Measurements from ENCODE around the gene NT5C1A. TPM values are rescaled to one million over a fixed set of nuclear protein-coding genes. Genes with fewer than 3 reads are reported as not detected.

The NT5C1A gene
- total RNA-seq, 1 donor from 2014 or later = 2.8 TPM

DNA sequence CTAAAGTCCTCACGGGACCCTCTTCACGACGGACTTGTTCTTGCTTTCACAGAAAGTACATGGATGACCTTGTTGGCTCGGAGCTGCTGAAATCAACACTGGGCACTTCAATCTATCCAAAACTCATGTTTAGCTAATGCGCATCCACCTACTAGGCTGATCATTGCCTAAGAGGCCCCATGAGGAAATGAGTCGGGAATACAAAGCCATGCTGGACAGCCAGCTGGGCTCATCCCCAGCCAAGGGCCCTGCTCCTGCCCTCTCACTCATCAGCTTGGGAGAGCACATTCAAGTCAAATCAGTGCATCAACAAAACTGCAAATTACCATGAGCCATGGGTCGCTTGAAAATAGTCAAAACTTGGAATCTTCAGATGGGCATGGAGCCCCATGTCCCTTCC lies 17.6 kb downstream of the NT5C1A start:
- no peak overlapping the region for H3K27ac Mint-ChIP-seq
- H3K4me3 Mint-ChIP-seq = no peak overlapping the region
- intact Hi-C loops (cut with micrococcal nuclease) = loop anchor here (10.0 kb wide), 1 partner anchor 319 kb away; no protein-coding TSS in a partner anchor
- H3K27me3 Mint-ChIP-seq (ENCODE audit: insufficient read depth) = peaks cover 3% of the 10 kb centered on the region
- no peak for DNase-seq (ENCODE audit: low spot score)
- H3K36me3 Mint-ChIP-seq (ENCODE audit: low read depth) = no peaks in the 10 kb centered on the region
- peaks cover 21% of the 10 kb centered on the region for H3K4me1 Mint-ChIP-seq (ENCODE audit: low read depth)
- no peaks in the 10 kb centered on the region for H3K9me3 Mint-ChIP-seq

DNA sequence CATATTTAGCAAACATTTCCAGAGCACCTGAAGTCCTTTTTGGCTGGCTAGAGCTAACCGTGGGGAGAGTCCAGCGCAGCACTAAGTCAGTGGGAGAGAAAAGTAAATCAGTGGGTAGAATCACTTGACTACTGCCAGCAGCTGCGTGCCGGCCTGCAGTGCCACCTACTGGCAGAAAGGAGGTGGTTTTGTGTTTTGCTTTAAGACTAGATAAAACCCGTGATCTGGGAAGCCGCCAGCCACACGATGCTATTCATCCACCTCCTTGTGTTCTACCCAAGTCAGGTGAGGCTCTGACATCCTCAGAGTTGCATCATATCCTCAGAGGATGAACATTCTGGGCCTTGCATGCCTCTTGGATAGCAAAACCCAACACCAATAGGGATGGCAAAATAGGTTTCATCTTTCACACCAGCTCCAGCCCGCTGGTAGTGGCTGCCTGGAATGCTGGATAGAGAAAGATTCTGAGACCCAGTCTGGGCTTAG lies 18.3 kb downstream of the NT5C1A start:
- peaks cover 21% of the 10 kb centered on the region for H3K4me1 Mint-ChIP-seq (ENCODE audit: low read depth)
- peak; percentile 67 for DNase-seq (ENCODE audit: low spot score)
- intact Hi-C loops (cut with micrococcal nuclease) = loop anchor here (1.0 to 10.0 kb wide), 5 partner anchors 47 to 319 kb away; partner anchors contain the start of gene PABPC4
- H3K27me3 Mint-ChIP-seq (ENCODE audit: insufficient read depth) = peaks cover 3% of the 10 kb centered on the region
- H3K36me3 Mint-ChIP-seq (ENCODE audit: low read depth) = no peaks in the 10 kb centered on the region
- H3K9me3 Mint-ChIP-seq = no peaks in the 10 kb centered on the region
- H3K4me3 Mint-ChIP-seq = no peak overlapping the region
- H3K27ac Mint-ChIP-seq = no peak overlapping the region

- H3K4me1 Mint-ChIP-seq (ENCODE audit: low read depth) = peaks cover 15% of the 10 kb centered on the region
- no peaks in the 10 kb centered on the region for H3K9me3 Mint-ChIP-seq
- no peak overlapping the region for H3K4me3 Mint-ChIP-seq
- DNase-seq (ENCODE audit: low spot score) = no peak
- intact Hi-C loops (cut with micrococcal nuclease) = loop anchor here (10.0 kb wide), 1 partner anchor 318 kb away; no protein-coding TSS in a partner anchor
- H3K27me3 Mint-ChIP-seq (ENCODE audit: insufficient read depth) = peaks cover 3% of the 10 kb centered on the region
- H3K36me3 Mint-ChIP-seq (ENCODE audit: low read depth) = no peaks in the 10 kb centered on the region
- no peak overlapping the region for H3K27ac Mint-ChIP-seq
Measured at GRCh38 chr1:39652554-39652953, 19.4 kb downstream of the NT5C1A start.

DNA sequence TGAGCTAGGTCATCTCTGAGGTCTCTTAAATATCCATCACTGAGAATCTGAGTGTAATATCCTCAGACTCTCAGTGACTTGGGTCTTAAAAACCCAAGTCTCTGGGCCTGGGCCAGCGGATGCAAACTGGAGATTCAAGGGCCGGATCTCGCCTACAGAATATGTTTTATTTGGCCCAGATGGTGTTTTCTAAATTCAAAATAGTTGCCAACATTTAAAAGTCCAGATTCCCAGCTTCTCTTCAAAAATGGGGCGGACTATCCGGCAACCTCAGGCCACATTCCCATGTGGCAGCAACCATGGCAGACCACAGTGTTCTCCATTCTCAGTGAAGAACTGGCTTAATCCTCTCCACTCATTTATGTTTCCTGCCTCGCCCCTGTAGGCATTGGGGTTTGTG lies 19.8 kb downstream of the NT5C1A start:
- Mint-ChIP-seq H3K27ac (no peak overlapping the region), H3K9me3 (no peaks in the 10 kb centered on the region), H3K27me3 (ENCODE audit: insufficient read depth) (peaks cover 3% of the 10 kb centered on the region), H3K4me3 (no peak overlapping the region), H3K4me1 (ENCODE audit: low read depth) (peaks cover 12% of the 10 kb centered on the region), H3K36me3 (ENCODE audit: low read depth) (no peaks in the 10 kb centered on the region)
- intact Hi-C loops (cut with micrococcal nuclease) = loop anchor here (10.0 kb wide), 1 partner anchor 317 kb away; no protein-coding TSS in a partner anchor
- no peak for DNase-seq (ENCODE audit: low spot score)

- Mint-ChIP-seq H3K4me3 (no peak overlapping the region), H3K4me1 (ENCODE audit: low read depth) (peaks cover 8% of the 10 kb centered on the region), H3K27me3 (ENCODE audit: insufficient read depth) (peaks cover 3% of the 10 kb centered on the region), H3K27ac (no peak overlapping the region), H3K9me3 (no peaks in the 10 kb centered on the region), H3K36me3 (ENCODE audit: low read depth) (no peaks in the 10 kb centered on the region)
- intact Hi-C loops (cut with micrococcal nuclease) = loop anchor here (10.0 kb wide), 1 partner anchor 316 kb away; no protein-coding TSS in a partner anchor
- DNase-seq (ENCODE audit: low spot score) = no peak
Measured at GRCh38 chr1:39650431-39650830, 21.5 kb downstream of the NT5C1A start.

- H3K27ac Mint-ChIP-seq = no peak overlapping the region
- H3K4me1 Mint-ChIP-seq (ENCODE audit: low read depth) = peaks cover 8% of the 10 kb centered on the region
- intact Hi-C loops (cut with micrococcal nuclease) = loop anchor here (10.0 kb wide), 1 partner anchor 315 kb away; no protein-coding TSS in a partner anchor
- H3K4me3 Mint-ChIP-seq = no peak overlapping the region
- peaks cover 3% of the 10 kb centered on the region for H3K27me3 Mint-ChIP-seq (ENCODE audit: insufficient read depth)
- DNase-seq (ENCODE audit: low spot score) = no peak
- no peaks in the 10 kb centered on the region for H3K36me3 Mint-ChIP-seq (ENCODE audit: low read depth)
- H3K9me3 Mint-ChIP-seq = no peaks in the 10 kb centered on the region
Measured at GRCh38 chr1:39649636-39650185, 22.2 kb downstream of the NT5C1A start.

GRCh38 chr1:39648496-39648895 lies 23.4 kb downstream of the NT5C1A start:
- no peaks in the 10 kb centered on the region for H3K9me3 Mint-ChIP-seq
- peaks cover 2% of the 10 kb centered on the region for H3K27me3 Mint-ChIP-seq (ENCODE audit: insufficient read depth)
- H3K4me3 Mint-ChIP-seq = no peak overlapping the region
- no peaks in the 10 kb centered on the region for H3K36me3 Mint-ChIP-seq (ENCODE audit: low read depth)
- H3K4me1 Mint-ChIP-seq (ENCODE audit: low read depth) = peaks cover 4% of the 10 kb centered on the region
- intact Hi-C loops (cut with micrococcal nuclease) = no loop called here
- no peak for DNase-seq (ENCODE audit: low spot score)
- no peak overlapping the region for H3K27ac Mint-ChIP-seq

GRCh38 chr1:39647247-39647646 lies 24.7 kb downstream of the NT5C1A start:
- Mint-ChIP-seq H3K4me3 (no peak overlapping the region), H3K9me3 (no peaks in the 10 kb centered on the region), H3K27ac (no peak overlapping the region), H3K4me1 (ENCODE audit: low read depth) (no peaks in the 10 kb centered on the region), H3K36me3 (ENCODE audit: low read depth) (no peaks in the 10 kb centered on the region), H3K27me3 (ENCODE audit: insufficient read depth) (peaks cover 2% of the 10 kb centered on the region)
- intact Hi-C loops (cut with micrococcal nuclease) = no loop called here
- no peak for DNase-seq (ENCODE audit: low spot score)

DNA sequence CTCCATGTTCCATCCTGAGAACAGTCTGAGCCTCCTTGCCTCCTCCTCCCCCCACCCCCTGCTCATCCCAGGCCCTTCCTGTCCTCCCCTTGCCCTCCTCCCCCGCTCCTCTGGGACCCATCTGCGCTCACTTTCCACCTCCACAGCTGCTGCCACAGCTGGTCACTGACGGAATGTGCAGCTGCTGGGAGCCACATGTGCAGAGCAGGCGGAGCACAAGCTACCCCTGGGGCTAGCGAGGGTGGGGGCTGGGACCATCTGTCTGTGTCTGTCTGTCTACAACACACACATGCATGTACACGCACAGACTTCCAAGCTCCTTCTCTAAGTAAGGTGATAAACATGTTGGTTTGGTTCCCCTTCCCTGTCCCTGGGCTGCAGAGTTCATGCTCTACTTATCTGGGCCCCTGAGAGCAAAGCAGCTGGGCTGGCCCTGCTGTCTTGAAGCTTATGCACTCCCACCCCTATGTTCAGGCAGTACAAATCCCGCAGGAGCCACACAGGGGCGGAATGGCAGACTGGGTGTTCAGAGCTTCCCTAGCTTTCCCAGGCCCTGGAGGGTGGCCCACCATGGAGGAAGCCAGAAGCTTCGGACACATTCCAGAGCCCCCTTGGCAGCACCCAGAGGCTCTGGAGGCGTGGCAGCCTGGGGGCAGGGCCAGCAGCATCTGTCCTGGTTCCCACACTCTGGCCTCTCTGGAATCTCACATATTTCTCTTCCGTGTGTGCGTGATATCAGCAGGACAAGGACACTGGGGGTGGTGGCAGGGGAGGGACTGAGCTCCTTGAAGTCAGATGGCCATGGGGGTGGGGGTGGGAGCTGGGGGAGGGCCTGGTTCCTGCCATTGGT lies 25.4 kb downstream of the NT5C1A start:
- Mint-ChIP-seq H3K27ac (no peak overlapping the region), H3K36me3 (ENCODE audit: low read depth) (no peaks in the 10 kb centered on the region), H3K4me1 (ENCODE audit: low read depth) (no peaks in the 10 kb centered on the region), H3K4me3 (no peak overlapping the region), H3K9me3 (no peaks in the 10 kb centered on the region), H3K27me3 (ENCODE audit: insufficient read depth) (peaks cover 2% of the 10 kb centered on the region)
- intact Hi-C loops (cut with micrococcal nuclease) = no loop called here
- no peak for DNase-seq (ENCODE audit: low spot score)

DNA sequence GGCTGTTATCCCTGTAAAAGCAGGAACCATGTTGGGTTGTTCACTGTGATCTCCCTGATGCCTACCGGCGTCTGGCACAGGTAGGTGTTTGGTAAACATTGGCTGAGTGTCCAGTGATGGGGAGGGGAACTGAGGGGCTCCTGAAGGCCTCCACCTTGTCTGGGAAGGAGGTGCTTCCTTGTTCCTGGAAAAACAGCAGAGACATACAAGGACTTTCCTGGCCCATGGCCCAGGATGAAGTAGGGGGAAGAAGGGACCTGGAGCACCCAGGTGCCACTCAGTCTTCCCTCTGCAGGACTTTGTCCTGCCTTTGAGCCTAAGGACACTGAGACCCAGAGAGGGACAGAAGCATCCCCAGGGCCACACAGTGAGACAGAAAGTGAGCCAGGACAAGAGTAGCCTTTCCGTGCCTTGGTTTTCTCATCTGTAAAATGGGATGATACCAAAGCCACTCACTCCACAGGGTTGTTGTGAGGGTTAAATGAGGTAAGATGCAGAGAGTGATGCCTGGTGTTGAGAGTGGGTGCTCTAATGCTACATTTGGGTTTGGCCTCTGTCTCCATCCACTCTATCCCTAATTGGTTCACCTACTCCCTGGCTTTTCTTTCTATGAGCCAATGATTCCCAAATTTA lies 26.4 kb downstream of the NT5C1A start:
- no peak overlapping the region for H3K27ac Mint-ChIP-seq
- peaks cover 8% of the 10 kb centered on the region for H3K27me3 Mint-ChIP-seq (ENCODE audit: insufficient read depth)
- H3K4me1 Mint-ChIP-seq (ENCODE audit: low read depth) = no peaks in the 10 kb centered on the region
- no peaks in the 10 kb centered on the region for H3K36me3 Mint-ChIP-seq (ENCODE audit: low read depth)
- H3K9me3 Mint-ChIP-seq = no peaks in the 10 kb centered on the region
- no peak for DNase-seq (ENCODE audit: low spot score)
- intact Hi-C loops (cut with micrococcal nuclease) = no loop called here
- H3K4me3 Mint-ChIP-seq = no peak overlapping the region

GRCh38 chr1:39643705-39644104 lies 28.2 kb downstream of the NT5C1A start:
- Mint-ChIP-seq H3K27ac (no peak overlapping the region), H3K4me3 (no peak overlapping the region), H3K27me3 (ENCODE audit: insufficient read depth) (peaks cover 9% of the 10 kb centered on the region), H3K36me3 (ENCODE audit: low read depth) (no peaks in the 10 kb centered on the region), H3K4me1 (ENCODE audit: low read depth) (no peaks in the 10 kb centered on the region), H3K9me3 (no peaks in the 10 kb centered on the region)
- no peak for DNase-seq (ENCODE audit: low spot score)
- intact Hi-C loops (cut with micrococcal nuclease) = no loop called here

DNA sequence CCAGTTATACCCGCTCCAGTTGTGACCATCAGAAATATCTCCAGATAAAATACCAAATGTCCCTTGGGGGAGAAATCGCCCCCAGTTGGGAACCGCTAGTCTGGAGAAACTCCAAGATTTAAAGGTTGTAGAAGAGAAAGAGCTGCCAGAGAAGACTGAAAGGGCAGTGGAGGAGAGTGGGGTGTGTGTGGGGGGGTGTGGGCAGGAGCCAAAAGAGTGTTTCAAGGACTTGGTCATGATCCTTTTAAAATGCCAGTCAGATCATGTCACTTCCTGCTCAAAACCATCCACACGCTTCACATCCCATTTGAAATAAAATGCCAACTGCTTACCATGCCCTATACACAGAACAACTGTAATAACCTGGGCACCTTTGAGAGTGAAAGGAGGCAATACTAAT lies 29.1 kb downstream of the NT5C1A start:
- intact Hi-C loops (cut with micrococcal nuclease) = no loop called here

GRCh38 chr1:39640861-39641260 lies 31.0 kb downstream of the NT5C1A start:
- H3K4me1 Mint-ChIP-seq (ENCODE audit: low read depth) = no peaks in the 10 kb centered on the region
- H3K27ac Mint-ChIP-seq = no peak overlapping the region
- H3K36me3 Mint-ChIP-seq (ENCODE audit: low read depth) = no peaks in the 10 kb centered on the region
- no peaks in the 10 kb centered on the region for H3K9me3 Mint-ChIP-seq
- DNase-seq (ENCODE audit: low spot score) = no peak
- intact Hi-C loops (cut with micrococcal nuclease) = no loop called here
- peaks cover 25% of the 10 kb centered on the region for H3K27me3 Mint-ChIP-seq (ENCODE audit: insufficient read depth)
- no peak overlapping the region for H3K4me3 Mint-ChIP-seq

More for the DNA sequence above, 29.1 kb downstream of the NT5C1A start:
- DNase-seq (ENCODE audit: low spot score) = no peak
- Mint-ChIP-seq H3K36me3 (ENCODE audit: low read depth) (no peaks in the 10 kb centered on the region), H3K9me3 (no peaks in the 10 kb centered on the region), H3K4me3 (no peak overlapping the region), H3K27me3 (ENCODE audit: insufficient read depth) (peaks cover 16% of the 10 kb centered on the region), H3K4me1 (ENCODE audit: low read depth) (no peaks in the 10 kb centered on the region), H3K27ac (no peak overlapping the region)
